Ishikawa (cell line): Measurements from ENCODE around the gene CACNA1G.

Experiments
- CEBPB ChIP-seq: IDR thresholded peaks from 2 replicates; pipeline ENCODE4 v1.6.1; 2012
- CREB1 ChIP-seq: IDR thresholded peaks from 2 replicates; pipeline ENCODE4 v1.6.1; 2012; ENCODE audit warnings: low read depth
- EGR1 ChIP-seq: IDR thresholded peaks from 2 replicates; pipeline ENCODE4 v1.6.1; 2012
- EP300 ChIP-seq: IDR thresholded peaks from 2 replicates; pipeline ENCODE4 v1.6.1; 2012; ENCODE audit warnings: borderline replicate concordance
- FOXM1 ChIP-seq: IDR thresholded peaks from 2 replicates; pipeline ENCODE4 v1.6.1; 2012; ENCODE audit warnings: low read depth, borderline replicate concordance
- NFIC ChIP-seq: IDR thresholded peaks from 2 replicates; pipeline ENCODE4 v1.6.1; 2012
- RAD21 ChIP-seq: IDR thresholded peaks from 2 replicates; pipeline ENCODE4 v1.6.1; 2012; ENCODE audit warnings: low read depth
- REST ChIP-seq: IDR thresholded peaks from 2 replicates; pipeline ENCODE4 v1.6.1; 2012; ENCODE audit warnings: low read depth, mild to moderate bottlenecking
- TAF1 ChIP-seq: IDR thresholded peaks from 2 replicates; pipeline ENCODE4 v1.6.1; 2012; ENCODE audit warnings: low read depth, mild to moderate bottlenecking
- TCF12 ChIP-seq: IDR thresholded peaks from 2 replicates; pipeline ENCODE4 v1.6.1; 2012; ENCODE audit warnings: low read depth
- TEAD4 ChIP-seq: IDR thresholded peaks from 2 replicates; pipeline ENCODE4 v1.6.1; 2012
- USF1 ChIP-seq: IDR thresholded peaks from 2 replicates; pipeline ENCODE4 v1.6.1; 2012
- YY1 ChIP-seq: IDR thresholded peaks from 2 replicates; pipeline ENCODE4 v1.6.1; 2012; ENCODE audit warnings: low read depth
- ZBTB7A ChIP-seq: IDR thresholded peaks from 2 replicates; pipeline ENCODE4 v1.6.1; 2012; ENCODE audit warnings: low read depth
- TF ChIP-seq, protein P1 (sequence below): IDR thresholded peaks from 2 replicates; pipeline ENCODE4 v1.6.1; 2012

The CACNA1G gene

GRCh38 chr17:50566886-50567285, 6.4 kb downstream of the CACNA1G start:
- TF ChIP-seq EGR1 (no peak), NFIC (no peak), CEBPB (no peak), EP300 (no peak), REST (no peak), TEAD4 (no peak), CREB1 (no peak), ZBTB7A (no peak), USF1 (no peak), RAD21 (no peak), TCF12 (no peak), YY1 (no peak), TAF1 (no peak)
- TF ChIP-seq, protein P1, sequence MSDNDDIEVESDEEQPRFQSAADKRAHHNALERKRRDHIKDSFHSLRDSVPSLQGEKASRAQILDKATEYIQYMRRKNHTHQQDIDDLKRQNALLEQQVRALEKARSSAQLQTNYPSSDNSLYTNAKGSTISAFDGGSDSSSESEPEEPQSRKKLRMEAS = no peak

GRCh38 chr17:50568659-50569058, 8.1 kb downstream of the CACNA1G start:
- no peak for TF ChIP-seq REST

- TF ChIP-seq EGR1 (no peak), USF1 (no peak), YY1 (no peak), REST (no peak), NFIC (no peak), TCF12 (no peak), CREB1 (no peak), FOXM1 (no peak), EP300 (no peak), TEAD4 (no peak), TAF1 (no peak), CEBPB (no peak)
- TF ChIP-seq, protein P1 = no peak
Measured at GRCh38 chr17:50569592-50569991, 9.1 kb downstream of the CACNA1G start.

DNA sequence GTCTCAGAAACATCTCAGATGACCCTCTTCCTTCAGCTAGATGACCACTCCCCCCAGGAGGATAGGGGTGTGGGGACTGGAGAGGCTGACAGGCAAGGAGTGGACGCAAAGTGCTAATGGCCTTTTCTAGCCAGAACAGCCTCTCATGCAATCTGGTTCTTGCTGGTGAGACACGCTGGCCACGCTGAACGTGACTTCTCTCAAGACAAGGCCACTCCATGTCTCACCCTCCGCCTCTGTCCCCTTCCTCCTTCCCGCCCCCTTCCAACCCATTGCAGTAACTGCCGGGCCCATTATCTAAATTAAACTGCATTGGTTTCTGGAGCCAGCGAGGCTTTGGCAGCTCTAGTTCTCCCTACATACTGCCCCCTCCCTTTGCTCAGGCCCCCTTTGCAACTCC, 9.5 kb downstream of the CACNA1G start:
- TF ChIP-seq REST (no peak), YY1 (no peak), CREB1 (no peak), ZBTB7A (no peak), TEAD4 (no peak), TAF1 (no peak), FOXM1 (no peak), NFIC (no peak), EGR1 (no peak), CEBPB (no peak)
